ENCODE measurements around the gene CLCF1. TPM values are rescaled to one million over a fixed set of nuclear protein-coding genes. Genes with fewer than 3 reads are reported as not detected.

CLCF1 gene
- polyA plus RNA-seq, 2 donors: 1.4 to 2.2 TPM

- H3K9me3 ChIP-seq (ENCODE audit: control insufficient read depth in 2 of 2, insufficient read depth in 1 of 2, low read depth in 1 of 2, low read length in 1 of 2): no peaks in the 10 kb centered on the region
- no peaks in the 10 kb centered on the region for H3K36me3 ChIP-seq (ENCODE audit: control insufficient read depth in 2 of 2, insufficient read depth in 2 of 2, low read length in 1 of 2)
- 74 to 76% methylated on average over 12 of the region's 12 CpGs for WGBS, 2 donors
- no peak overlapping the region for H3K4me3 ChIP-seq (ENCODE audit: low read depth in 1 of 2, low read length in 2 of 2)
- peaks cover 2 to 21% of the 10 kb centered on the region in 2 donors for H3K4me1 ChIP-seq (ENCODE audit: control insufficient read depth in 2 of 2, insufficient read depth in 2 of 2, low read length in 1 of 2)
- H3K27me3 ChIP-seq (ENCODE audit: control insufficient read depth in 1 of 2, insufficient read depth in 2 of 2, low read length in 2 of 2): no peaks in the 10 kb centered on the region
- no peak overlapping the region for H3K27ac ChIP-seq (ENCODE audit: low read depth in 2 of 2, low read length in 1 of 2)
Measured at GRCh38 chr11:67357831-67358670, 15.3 kb downstream of the CLCF1 start.

- Histone ChIP-seq H3K27me3 (ENCODE audit: control insufficient read depth in 1 of 2, insufficient read depth in 2 of 2, low read length in 2 of 2) (no peaks in the 10 kb centered on the region), H3K36me3 (ENCODE audit: control insufficient read depth in 2 of 2, insufficient read depth in 2 of 2, low read length in 1 of 2) (no peaks in the 10 kb centered on the region), H3K4me1 (ENCODE audit: control insufficient read depth in 2 of 2, insufficient read depth in 2 of 2, low read length in 1 of 2) (peaks cover 2 to 23% of the 10 kb centered on the region in 2 donors), H3K4me3 (ENCODE audit: low read depth in 1 of 2, low read length in 2 of 2) (no peak overlapping the region), H3K9me3 (ENCODE audit: control insufficient read depth in 2 of 2, insufficient read depth in 1 of 2, low read depth in 1 of 2, low read length in 1 of 2) (no peaks in the 10 kb centered on the region), H3K27ac (ENCODE audit: low read depth in 2 of 2, low read length in 1 of 2) (peak overlapping the region; percentile 10 to 95)
- 28 to 30% methylated on average over 3 of the region's 3 CpGs for WGBS, 2 donors
Measured at GRCh38 chr11:67356864-67357561, 16.4 kb downstream of the CLCF1 start.

DNA sequence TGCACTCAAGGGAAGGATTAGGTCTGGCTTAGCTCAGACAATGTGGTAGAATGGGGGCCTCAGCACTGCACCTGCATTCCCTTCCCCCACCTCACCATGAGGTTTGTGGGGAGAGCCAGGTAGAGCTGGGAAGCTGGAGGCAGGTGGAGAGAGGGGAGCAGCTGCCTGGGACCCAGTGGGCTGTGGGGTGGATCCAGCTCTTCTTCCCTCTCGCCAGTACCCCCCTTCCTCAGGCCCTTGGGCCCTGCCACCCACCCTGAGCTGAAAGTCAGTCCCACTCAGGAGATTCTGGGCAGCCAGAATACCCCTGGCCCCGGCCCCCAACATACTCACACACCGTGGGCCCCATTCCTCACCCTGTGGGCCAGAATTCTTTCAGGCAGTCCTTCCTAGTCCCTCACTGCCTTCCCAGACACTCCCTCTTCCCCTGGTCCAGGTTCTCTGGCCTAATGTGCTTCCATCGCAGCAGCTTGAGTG lies 17.0 kb downstream of the CLCF1 start:
- Histone ChIP-seq H3K27me3 (ENCODE audit: control insufficient read depth in 1 of 2, insufficient read depth in 2 of 2, low read length in 2 of 2) (no peaks in the 10 kb centered on the region), H3K27ac (ENCODE audit: low read depth in 2 of 2, low read length in 1 of 2) (peak overlapping the region; percentile 6 to 95), H3K4me3 (ENCODE audit: low read depth in 1 of 2, low read length in 2 of 2) (no peak overlapping the region), H3K36me3 (ENCODE audit: control insufficient read depth in 2 of 2, insufficient read depth in 2 of 2, low read length in 1 of 2) (peaks cover 0 to 3% of the 10 kb centered on the region in 2 donors), H3K4me1 (ENCODE audit: control insufficient read depth in 2 of 2, insufficient read depth in 2 of 2, low read length in 1 of 2) (peaks cover 2 to 27% of the 10 kb centered on the region in 2 donors), H3K9me3 (ENCODE audit: control insufficient read depth in 2 of 2, insufficient read depth in 1 of 2, low read depth in 1 of 2, low read length in 1 of 2) (no peaks in the 10 kb centered on the region)
- WGBS, 2 donors: 33 to 48% methylated on average over 3 to 4 of the region's 4 CpGs

DNA sequence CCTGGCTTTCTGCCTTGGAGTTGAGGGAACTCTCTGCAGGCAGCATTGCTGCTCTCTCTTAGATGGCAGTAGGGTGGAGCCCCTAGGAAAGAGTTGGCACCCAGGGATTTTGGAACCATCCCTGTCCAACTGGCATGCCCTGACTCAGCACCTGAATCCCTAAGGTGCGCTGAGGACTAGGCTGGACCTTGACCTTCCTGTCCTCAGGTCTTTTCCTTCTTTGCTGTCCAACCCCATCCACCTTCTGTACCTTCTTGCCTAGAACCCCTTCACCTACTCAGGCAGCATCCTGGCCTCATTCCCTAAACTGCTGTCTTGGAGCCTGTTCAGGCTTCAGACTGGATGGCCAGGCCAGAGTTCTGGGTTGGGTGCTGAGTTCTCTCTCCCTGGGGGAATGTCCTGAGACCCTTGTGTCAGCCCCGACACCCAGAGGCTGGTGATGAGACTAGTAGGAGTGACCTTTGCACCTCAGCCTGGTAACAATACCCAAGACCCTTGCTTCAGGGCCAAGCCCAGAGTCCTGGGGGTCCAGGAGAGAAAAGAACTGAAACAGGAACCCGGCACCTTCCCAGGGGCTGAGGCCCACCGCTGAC lies 17.5 kb downstream of the CLCF1 start:
- H3K9me3 ChIP-seq (ENCODE audit: control insufficient read depth in 2 of 2, insufficient read depth in 1 of 2, low read depth in 1 of 2, low read length in 1 of 2): no peaks in the 10 kb centered on the region
- peaks cover 0 to 3% of the 10 kb centered on the region in 2 donors for H3K36me3 ChIP-seq (ENCODE audit: control insufficient read depth in 2 of 2, insufficient read depth in 2 of 2, low read length in 1 of 2)
- peaks cover 2 to 31% of the 10 kb centered on the region in 2 donors for H3K4me1 ChIP-seq (ENCODE audit: control insufficient read depth in 2 of 2, insufficient read depth in 2 of 2, low read length in 1 of 2)
- no peak overlapping the region for H3K4me3 ChIP-seq (ENCODE audit: low read depth in 1 of 2, low read length in 2 of 2)
- peak overlapping the region; percentile 95 to 99 for H3K27ac ChIP-seq (ENCODE audit: low read depth in 2 of 2, low read length in 1 of 2)
- H3K27me3 ChIP-seq (ENCODE audit: control insufficient read depth in 1 of 2, insufficient read depth in 2 of 2, low read length in 2 of 2): no peaks in the 10 kb centered on the region
- WGBS, 2 donors: 61 to 72% methylated on average over 4 of the region's 4 CpGs

DNA sequence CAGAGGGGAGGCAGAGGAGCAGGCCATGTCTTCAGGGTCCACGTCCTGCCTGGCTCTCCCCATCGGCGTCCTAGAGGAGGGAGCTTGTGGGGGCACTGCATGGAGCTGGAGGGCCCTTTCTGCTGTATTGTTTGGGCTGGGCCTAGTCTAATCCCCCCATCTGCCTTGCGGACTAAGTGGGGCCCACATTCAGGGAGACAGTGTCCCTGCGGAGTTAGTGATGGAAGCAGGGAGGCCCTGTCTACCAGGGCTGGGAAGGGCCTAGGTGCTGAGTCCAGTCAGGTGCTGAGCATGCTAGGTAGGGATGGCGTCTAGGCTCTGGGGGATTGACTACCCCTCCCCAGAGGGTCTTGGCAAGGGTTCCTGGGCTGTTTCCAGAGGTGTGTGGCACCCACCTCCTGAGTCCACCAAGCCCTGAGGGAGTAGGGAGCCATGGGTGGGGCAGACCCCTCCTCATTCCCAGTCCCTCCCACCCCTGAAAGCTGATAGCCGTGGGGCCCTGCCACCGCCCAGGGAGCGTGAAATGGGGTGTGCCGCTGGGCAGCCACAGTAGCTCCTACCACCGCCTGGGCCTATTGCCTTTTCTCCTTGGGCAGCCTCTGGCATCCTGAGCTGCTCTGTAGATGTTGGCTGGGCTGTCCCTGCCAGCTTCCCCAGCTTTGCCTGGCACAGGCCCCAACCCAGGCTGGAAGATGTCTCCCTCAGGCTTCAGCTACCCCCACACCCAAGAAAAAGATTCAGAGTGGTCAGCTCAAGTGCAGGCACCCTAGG lies 18.2 kb downstream of the CLCF1 start:
- Histone ChIP-seq H3K36me3 (ENCODE audit: control insufficient read depth in 2 of 2, insufficient read depth in 2 of 2, low read length in 1 of 2) (peaks cover 0 to 3% of the 10 kb centered on the region in 2 donors), H3K27ac (ENCODE audit: low read depth in 2 of 2, low read length in 1 of 2) (peak overlapping the region; percentile 95 to 99), H3K27me3 (ENCODE audit: control insufficient read depth in 1 of 2, insufficient read depth in 2 of 2, low read length in 2 of 2) (no peaks in the 10 kb centered on the region), H3K4me3 (ENCODE audit: low read depth in 1 of 2, low read length in 2 of 2) (no peak overlapping the region), H3K9me3 (ENCODE audit: control insufficient read depth in 2 of 2, insufficient read depth in 1 of 2, low read depth in 1 of 2, low read length in 1 of 2) (no peaks in the 10 kb centered on the region), H3K4me1 (ENCODE audit: control insufficient read depth in 2 of 2, insufficient read depth in 2 of 2, low read length in 1 of 2) (peaks cover 2 to 32% of the 10 kb centered on the region in 2 donors)
- WGBS, 2 donors: 62 to 67% methylated on average over 11 of the region's 11 CpGs

GRCh38 chr11:67354075-67355022 lies 19.0 kb downstream of the CLCF1 start:
- H3K4me3 ChIP-seq (ENCODE audit: low read depth in 1 of 2, low read length in 2 of 2): peak overlapping the region; percentile 71 to 73

GRCh38 chr11:67353317-67354074 lies 19.9 kb downstream of the CLCF1 start, which contains the start of gene POLD4:
POLD4 (minus strand) TSS chr11:67353546; CDS start chr11:67353399, 147 bp downstream.
- Histone ChIP-seq H3K27me3 (ENCODE audit: control insufficient read depth in 1 of 2, insufficient read depth in 2 of 2, low read length in 2 of 2) (no peaks in the 10 kb centered on the region), H3K27ac (ENCODE audit: low read depth in 2 of 2, low read length in 1 of 2) (peak within 1 kb of the TSS; percentile 99 to 100), H3K4me1 (ENCODE audit: control insufficient read depth in 2 of 2, insufficient read depth in 2 of 2, low read length in 1 of 2) (peaks cover 2 to 32% of the 10 kb centered on the region in 2 donors), H3K9me3 (ENCODE audit: control insufficient read depth in 2 of 2, insufficient read depth in 1 of 2, low read depth in 1 of 2, low read length in 1 of 2) (no peaks in the 10 kb centered on the region), H3K36me3 (ENCODE audit: control insufficient read depth in 2 of 2, insufficient read depth in 2 of 2, low read length in 1 of 2) (peaks cover 0 to 3% of the 10 kb centered on the region in 2 donors), H3K4me3 (ENCODE audit: low read depth in 1 of 2, low read length in 2 of 2) (peak within 1 kb of the TSS; percentile 71 to 73)
- whole genome bisulfite sequencing, 2 donors: 1% methylated on average over 37 of the region's 37 CpGs

More at GRCh38 chr11:67354075-67355022, 19.0 kb downstream of the CLCF1 start:
- H3K27me3 ChIP-seq (ENCODE audit: control insufficient read depth in 1 of 2, insufficient read depth in 2 of 2, low read length in 2 of 2): no peaks in the 10 kb centered on the region
- H3K27ac ChIP-seq (ENCODE audit: low read depth in 2 of 2, low read length in 1 of 2): peak overlapping the region; percentile 99 to 100
- no peaks in the 10 kb centered on the region for H3K9me3 ChIP-seq (ENCODE audit: control insufficient read depth in 2 of 2, insufficient read depth in 1 of 2, low read depth in 1 of 2, low read length in 1 of 2)
- WGBS, 2 donors: 17 to 19% methylated on average over 8 of the region's 8 CpGs
- H3K36me3 ChIP-seq (ENCODE audit: control insufficient read depth in 2 of 2, insufficient read depth in 2 of 2, low read length in 1 of 2): peaks cover 0 to 3% of the 10 kb centered on the region in 2 donors
- peaks cover 2 to 32% of the 10 kb centered on the region in 2 donors for H3K4me1 ChIP-seq (ENCODE audit: control insufficient read depth in 2 of 2, insufficient read depth in 2 of 2, low read length in 1 of 2)
